ENCODE measurements around the gene MCM8. TPM values are rescaled to one million over a fixed set of nuclear protein-coding genes. Genes with fewer than 3 reads are reported as not detected.
A peak's percentile ranks its signal among the peaks of the same experiment; 100 is the strongest.

MCM8 gene
- total RNA-seq, 2 donors from 2014 or later = 26.1 to 43.0 TPM

GRCh38 chr20:5918856-5919625 lies 31.4 kb upstream of the MCM8 start:
- Histone ChIP-seq H3K36me3 (ENCODE audit: control insufficient read depth, insufficient read depth, low read length) (no peaks in the 10 kb centered on the region), H3K9ac (ENCODE audit: extremely low read depth, low read length, poor library complexity, severe bottlenecking) (no peak overlapping the region), H3K9me3 (ENCODE audit: control insufficient read depth, low read length) (no peaks in the 10 kb centered on the region), H3K4me3 (ENCODE audit: low read length) (no peak overlapping the region), H3K4me1 (ENCODE audit: control insufficient read depth, insufficient read depth, low read length) (peaks cover 14% of the 10 kb centered on the region), H3K27me3 (ENCODE audit: control insufficient read depth, insufficient read depth, low read length, poor library complexity, severe bottlenecking) (peaks cover 12% of the 10 kb centered on the region), H3K27ac (ENCODE audit: low read depth, low read length) (no peak overlapping the region)
- Mint-ChIP-seq H3K27me3 (ENCODE audit: insufficient read depth) (peaks cover 14% of the 10 kb centered on the region), H3K36me3 (ENCODE audit: low read depth) (no peaks in the 10 kb centered on the region), H3K27ac (no peak overlapping the region), H3K4me1 (peaks cover 16% of the 10 kb centered on the region), H3K9me3 (no peaks in the 10 kb centered on the region), H3K4me3 (no peak overlapping the region)
- 55 to 64% methylated on average over 3 of the region's 3 CpGs for WGBS, 2 experiments (ENCODE audit: insufficient coverage in 1 of 2, insufficient read length in 1 of 2)
- no peak for TF ChIP-seq CTCF (conservative IDR thresholded peaks at IDR 0.05)
- peak; percentile 53 for DNase-seq

- no peak for TF ChIP-seq CTCF (conservative IDR thresholded peaks at IDR 0.05)
- 64 to 76% methylated on average over 6 to 8 of the region's 8 CpGs for WGBS, 2 experiments (ENCODE audit: insufficient coverage in 1 of 2, insufficient read length in 1 of 2)
- H3K4me1 ChIP-seq (ENCODE audit: control insufficient read depth, insufficient read depth, low read length) = peaks cover 14% of the 10 kb centered on the region
- Mint-ChIP-seq H3K4me1 (peaks cover 16% of the 10 kb centered on the region), H3K27me3 (ENCODE audit: insufficient read depth) (peaks cover 18% of the 10 kb centered on the region), H3K9me3 (no peaks in the 10 kb centered on the region), H3K27ac (no peak overlapping the region), H3K36me3 (ENCODE audit: low read depth) (no peaks in the 10 kb centered on the region), H3K4me3 (no peak overlapping the region)
- peak; percentile 66 for DNase-seq
- H3K9me3 ChIP-seq (ENCODE audit: control insufficient read depth, low read length) = no peaks in the 10 kb centered on the region
- H3K9ac ChIP-seq (ENCODE audit: extremely low read depth, low read length, poor library complexity, severe bottlenecking) = no peak overlapping the region
- no peak overlapping the region for H3K4me3 ChIP-seq (ENCODE audit: low read length)
- H3K27ac ChIP-seq (ENCODE audit: low read depth, low read length) = no peak overlapping the region
- H3K36me3 ChIP-seq (ENCODE audit: control insufficient read depth, insufficient read depth, low read length) = no peaks in the 10 kb centered on the region
- H3K27me3 ChIP-seq (ENCODE audit: control insufficient read depth, insufficient read depth, low read length, poor library complexity, severe bottlenecking) = peaks cover 12% of the 10 kb centered on the region
These were observed 30.6 kb upstream of the MCM8 start for GRCh38 chr20:5919626-5920544.

- no peak for TF ChIP-seq CTCF (conservative IDR thresholded peaks at IDR 0.05)
- H3K27me3 ChIP-seq (ENCODE audit: control insufficient read depth, insufficient read depth, low read length, poor library complexity, severe bottlenecking) = peaks cover 12% of the 10 kb centered on the region
- peaks cover 14% of the 10 kb centered on the region for H3K4me1 ChIP-seq (ENCODE audit: control insufficient read depth, insufficient read depth, low read length)
- H3K27ac ChIP-seq (ENCODE audit: low read depth, low read length) = no peak overlapping the region
- 39 to 71% methylated on average over 1 of the region's 1 CpG for WGBS, 2 experiments (ENCODE audit: insufficient coverage in 1 of 2, insufficient read length in 1 of 2)
- Mint-ChIP-seq H3K4me3 (no peak overlapping the region), H3K36me3 (ENCODE audit: low read depth) (no peaks in the 10 kb centered on the region), H3K9me3 (no peaks in the 10 kb centered on the region), H3K4me1 (peaks cover 16% of the 10 kb centered on the region), H3K27me3 (ENCODE audit: insufficient read depth) (peaks cover 19% of the 10 kb centered on the region), H3K27ac (no peak overlapping the region)
- H3K36me3 ChIP-seq (ENCODE audit: control insufficient read depth, insufficient read depth, low read length) = no peaks in the 10 kb centered on the region
- H3K9me3 ChIP-seq (ENCODE audit: control insufficient read depth, low read length) = no peaks in the 10 kb centered on the region
- DNase-seq = no peak
- no peak overlapping the region for H3K9ac ChIP-seq (ENCODE audit: extremely low read depth, low read length, poor library complexity, severe bottlenecking)
- no peak overlapping the region for H3K4me3 ChIP-seq (ENCODE audit: low read length)
These were observed 29.9 kb upstream of the MCM8 start for GRCh38 chr20:5920581-5920980.
